Measurements from ENCODE around the gene SYT1.

Gene SYT1

GRCh38 chr12:78881685-78882084 is 17.1 kb downstream of the SYT1 start:
- CTCF ChIA-PET: no interaction called here
- POLR2A ChIA-PET: no interaction called here
- TF ChIP-seq BHLHE40 (IDR thresholded peaks at IDR 0.05; ENCODE audit: borderline replicate concordance) (no peak), FOXM1 (IDR thresholded peaks at IDR 0.05; ENCODE audit: borderline replicate concordance) (no peak), SUZ12 (IDR thresholded peaks at IDR 0.05) (no peak), NFRKB (IDR thresholded peaks at IDR 0.05) (no peak), HDGF (IDR thresholded peaks at IDR 0.05; ENCODE audit: borderline replicate concordance) (no peak)
- DNase-seq (ENCODE audit: extremely low spot score): no peak

DNA sequence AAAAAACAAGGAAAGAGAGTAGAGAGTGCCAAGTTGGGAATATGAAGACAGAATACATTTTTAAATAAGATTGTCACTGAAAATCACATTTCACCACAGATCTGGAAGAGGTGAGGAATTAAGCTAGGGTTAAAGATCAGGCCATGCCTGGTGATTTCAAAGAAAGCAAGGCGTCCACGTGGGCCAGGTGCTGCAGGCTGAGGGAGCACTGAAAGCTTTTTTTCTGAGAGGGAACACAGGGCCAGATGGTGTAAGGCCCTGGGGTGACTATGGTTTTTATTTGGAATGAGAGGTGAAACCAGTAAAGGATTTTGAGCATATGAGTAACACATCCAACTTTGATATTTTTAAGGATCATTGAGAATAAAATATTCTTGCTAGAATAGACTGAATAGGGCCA is 20.9 kb downstream of the SYT1 start:
- CTCF ChIA-PET: no interaction called here
- no peak for DNase-seq (ENCODE audit: extremely low spot score)
- POLR2A ChIA-PET: no interaction called here
- TF ChIP-seq NFRKB (IDR thresholded peaks at IDR 0.05): no peak
- no peak for TF ChIP-seq FOXK2 (IDR thresholded peaks at IDR 0.05)
- no peak for TF ChIP-seq HDGF (IDR thresholded peaks at IDR 0.05; ENCODE audit: borderline replicate concordance)
- no peak for TF ChIP-seq ARNT (IDR thresholded peaks at IDR 0.05)
- no peak for TF ChIP-seq LEF1 (IDR thresholded peaks at IDR 0.05; ENCODE audit: borderline replicate concordance)
- no peak for TF ChIP-seq SP1 (IDR thresholded peaks at IDR 0.05)
- TF ChIP-seq FOXA1 (IDR thresholded peaks at IDR 0.05): no peak
- no peak for TF ChIP-seq FOXM1 (IDR thresholded peaks at IDR 0.05; ENCODE audit: borderline replicate concordance)
- TF ChIP-seq L3MBTL2 (conservative IDR thresholded peaks at IDR 0.05): no peak
- TF ChIP-seq CTBP1 (IDR thresholded peaks at IDR 0.05; ENCODE audit: borderline replicate concordance): no peak
- no peak for TF ChIP-seq ELF4 (IDR thresholded peaks at IDR 0.05)
- TF ChIP-seq, protein P1, sequence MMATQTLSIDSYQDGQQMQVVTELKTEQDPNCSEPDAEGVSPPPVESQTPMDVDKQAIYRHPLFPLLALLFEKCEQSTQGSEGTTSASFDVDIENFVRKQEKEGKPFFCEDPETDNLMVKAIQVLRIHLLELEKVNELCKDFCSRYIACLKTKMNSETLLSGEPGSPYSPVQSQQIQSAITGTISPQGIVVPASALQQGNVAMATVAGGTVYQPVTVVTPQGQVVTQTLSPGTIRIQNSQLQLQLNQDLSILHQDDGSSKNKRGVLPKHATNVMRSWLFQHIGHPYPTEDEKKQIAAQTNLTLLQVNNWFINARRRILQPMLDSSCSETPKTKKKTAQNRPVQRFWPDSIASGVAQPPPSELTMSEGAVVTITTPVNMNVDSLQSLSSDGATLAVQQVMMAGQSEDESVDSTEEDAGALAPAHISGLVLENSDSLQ (IDR thresholded peaks at IDR 0.05): no peak
- no peak for TF ChIP-seq TARDBP (IDR thresholded peaks at IDR 0.05)
- TF ChIP-seq ZNF384 (IDR thresholded peaks at IDR 0.05): no peak
- TF ChIP-seq BHLHE40 (IDR thresholded peaks at IDR 0.05; ENCODE audit: borderline replicate concordance): no peak

GRCh38 chr12:78886719-78887407 is 22.3 kb downstream of the SYT1 start:
- ChIA-PET POLR2A (no interaction called here), CTCF (no interaction called here)
- no peak for TF ChIP-seq SUZ12 (IDR thresholded peaks at IDR 0.05)
- TF ChIP-seq LEF1 (IDR thresholded peaks at IDR 0.05; ENCODE audit: borderline replicate concordance): no peak
- TF ChIP-seq ARNT (IDR thresholded peaks at IDR 0.05): no peak
- TF ChIP-seq, protein P1 (IDR thresholded peaks at IDR 0.05): no peak
- DNase-seq (ENCODE audit: extremely low spot score): no peak

- no peak for DNase-seq (ENCODE audit: extremely low spot score)
- TF ChIP-seq BHLHE40 (IDR thresholded peaks at IDR 0.05; ENCODE audit: borderline replicate concordance): no peak
- TF ChIP-seq FOXK2 (IDR thresholded peaks at IDR 0.05): no peak
- TF ChIP-seq ARNT (IDR thresholded peaks at IDR 0.05): no peak
- TF ChIP-seq CTBP1 (IDR thresholded peaks at IDR 0.05; ENCODE audit: borderline replicate concordance): no peak
- TF ChIP-seq ELF4 (IDR thresholded peaks at IDR 0.05): no peak
- TF ChIP-seq FOXA1 (IDR thresholded peaks at IDR 0.05): no peak
- no peak for TF ChIP-seq LEF1 (IDR thresholded peaks at IDR 0.05; ENCODE audit: borderline replicate concordance)
- ChIA-PET POLR2A (no interaction called here), CTCF (no interaction called here)
Observed at GRCh38 chr12:78887444-78887843, 22.9 kb downstream of the SYT1 start.

DNA sequence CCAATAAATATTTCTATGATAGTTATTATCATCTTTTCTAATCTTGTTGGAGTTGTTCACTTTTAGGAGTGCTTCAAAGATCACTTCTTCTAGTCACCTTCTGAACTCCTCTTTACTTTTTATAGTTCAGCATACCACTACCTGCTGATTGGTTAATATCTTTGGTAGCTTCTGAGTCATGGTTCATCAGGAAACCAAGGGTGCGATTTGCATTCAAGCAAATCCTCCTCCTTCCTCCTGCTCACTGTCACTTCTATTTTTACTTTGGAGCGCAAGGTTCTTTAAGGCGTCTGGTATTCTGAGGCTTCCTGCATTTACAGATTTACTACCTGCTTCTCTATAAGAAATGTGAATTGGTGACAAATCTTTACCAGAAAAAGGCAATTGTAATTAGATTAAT is 24.0 kb downstream of the SYT1 start:
- no peak for DNase-seq (ENCODE audit: extremely low spot score)
- TF ChIP-seq NFRKB (IDR thresholded peaks at IDR 0.05) (no peak), SUZ12 (IDR thresholded peaks at IDR 0.05) (no peak), LEF1 (IDR thresholded peaks at IDR 0.05; ENCODE audit: borderline replicate concordance) (no peak), HDGF (IDR thresholded peaks at IDR 0.05; ENCODE audit: borderline replicate concordance) (no peak), ELF4 (IDR thresholded peaks at IDR 0.05) (no peak), FOXM1 (IDR thresholded peaks at IDR 0.05; ENCODE audit: borderline replicate concordance) (no peak), TARDBP (IDR thresholded peaks at IDR 0.05) (no peak), ZNF384 (IDR thresholded peaks at IDR 0.05) (no peak), SP1 (IDR thresholded peaks at IDR 0.05) (no peak), ARNT (IDR thresholded peaks at IDR 0.05) (no peak)
- TF ChIP-seq, protein P1 (IDR thresholded peaks at IDR 0.05): no peak
- ChIA-PET CTCF (no interaction called here), POLR2A (no interaction called here)

DNA sequence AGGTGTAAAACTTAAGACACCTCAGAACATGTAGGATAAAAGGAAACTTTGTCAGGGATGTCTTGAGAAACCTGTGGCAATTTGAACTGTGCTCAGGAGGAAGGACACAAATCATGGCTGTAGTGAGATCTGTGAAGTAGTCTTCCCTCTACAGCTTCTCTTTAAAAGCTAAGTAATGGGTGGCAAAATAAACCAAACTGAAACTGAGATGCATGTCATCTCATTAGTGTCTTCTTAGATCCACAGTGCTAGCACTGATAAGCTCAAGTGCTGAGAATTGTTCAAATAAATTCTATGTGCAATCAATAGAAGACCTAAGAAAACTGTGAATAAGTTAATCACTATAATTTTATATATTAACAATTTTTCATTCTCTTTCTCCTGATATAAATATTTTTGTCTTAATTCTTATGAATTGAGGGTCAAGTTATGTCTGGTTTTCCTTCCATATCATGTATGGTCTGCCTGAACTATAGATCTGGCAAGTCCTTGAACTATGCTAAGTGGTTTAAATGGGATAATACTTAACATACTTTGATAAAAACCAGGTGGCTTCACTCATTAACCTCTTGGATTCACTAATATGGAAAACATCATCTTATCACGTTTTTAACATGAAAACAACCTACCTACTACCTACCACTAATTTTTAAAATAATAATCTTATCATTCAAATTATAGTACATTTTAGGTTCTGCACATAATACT is 27.2 kb downstream of the SYT1 start:
- POLR2A ChIA-PET: no interaction called here
- TF ChIP-seq, protein P1 (IDR thresholded peaks at IDR 0.05): no peak
- TF ChIP-seq L3MBTL2 (conservative IDR thresholded peaks at IDR 0.05) (no peak), ARNT (IDR thresholded peaks at IDR 0.05) (no peak)
- CTCF ChIA-PET: no interaction called here
- no peak for DNase-seq (ENCODE audit: extremely low spot score)
